ENCODE data around the gene RPS6KC1. TPM values are rescaled to one million over a fixed set of nuclear protein-coding genes. Genes with fewer than 3 reads are reported as not detected.

RPS6KC1 gene
- total and polyA plus RNA-seq, 2 donors (not counting 3 experiments of a cell fraction or from before 2014, with no cell fraction given): 5.1 to 18.6 TPM

DNA sequence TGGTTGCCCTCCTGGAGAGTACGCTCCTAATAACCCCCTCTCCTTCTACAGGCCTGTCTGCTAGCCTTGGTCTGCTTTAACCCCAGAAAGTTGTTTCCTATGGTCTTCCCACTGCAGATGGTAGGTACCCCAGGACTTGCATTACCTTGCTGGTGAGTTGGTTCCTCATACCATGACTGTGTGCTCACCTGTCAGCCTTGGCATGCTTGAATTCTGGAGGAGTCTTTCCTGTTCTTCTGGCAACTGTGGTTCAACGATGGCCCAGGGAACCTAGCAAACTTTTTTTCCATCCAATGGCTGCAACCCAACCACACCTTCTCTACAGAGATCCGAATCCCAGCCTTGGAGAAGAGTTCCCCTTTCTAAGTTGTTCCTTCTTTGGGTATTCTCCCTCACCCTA is 36.9 kb downstream of the RPS6KC1 start:
- intact Hi-C loops (cut with micrococcal nuclease) (no loop called here), dilution Hi-C loops (cut with MboI; ENCODE audit: extremely low pct_ligation_motif_present, low sequenced_read_pairs) (no loop called here)
- Histone ChIP-seq H3K36me3 (ENCODE audit: control insufficient read depth in 2 of 2, extremely low read depth in 1 of 2, insufficient read depth in 2 of 2, low read length in 2 of 2) (no peaks in the 10 kb centered on the region), H3K27me3 (ENCODE audit: control insufficient read depth in 2 of 2, insufficient read depth in 2 of 2, low read length in 2 of 2) (no peaks in the 10 kb centered on the region), H3K9me1 (replicated peaks; ENCODE audit: control insufficient read depth, extremely low read depth, insufficient read depth, low read length) (no peaks in the 10 kb centered on the region), H3K4me3 (replicated peaks in 1 of 3; ENCODE audit: insufficient read depth in 1 of 3, low read depth in 1 of 3, low read length in 3 of 3) (no peak overlapping the region), H3K9me3 (replicated peaks; ENCODE audit: control insufficient read depth, insufficient read depth, low read length) (no peaks in the 10 kb centered on the region), H3K4me1 (ENCODE audit: control insufficient read depth, extremely low read depth, insufficient read depth, low read length) (no peaks in the 10 kb centered on the region), H3K4me2 (ENCODE audit: insufficient read depth, low read length) (no peak overlapping the region), H3K9ac (replicated peaks; ENCODE audit: extremely low read depth, insufficient read depth, low read length) (no peak overlapping the region), H3K27ac (ENCODE audit: insufficient read depth, low read depth, low read length) (no peak overlapping the region), H4K20me1 (replicated peaks; ENCODE audit: control insufficient read depth, extremely low read depth, insufficient read depth, low read length) (no peaks in the 10 kb centered on the region), H2AFZ (ENCODE audit: low read depth, low read length) (no peak overlapping the region), H3K79me2 (ENCODE audit: control insufficient read depth, insufficient read depth, low read length) (no peaks in the 10 kb centered on the region)
- CTCF ChIA-PET: no interaction called here
- TF ChIP-seq, protein P1, sequence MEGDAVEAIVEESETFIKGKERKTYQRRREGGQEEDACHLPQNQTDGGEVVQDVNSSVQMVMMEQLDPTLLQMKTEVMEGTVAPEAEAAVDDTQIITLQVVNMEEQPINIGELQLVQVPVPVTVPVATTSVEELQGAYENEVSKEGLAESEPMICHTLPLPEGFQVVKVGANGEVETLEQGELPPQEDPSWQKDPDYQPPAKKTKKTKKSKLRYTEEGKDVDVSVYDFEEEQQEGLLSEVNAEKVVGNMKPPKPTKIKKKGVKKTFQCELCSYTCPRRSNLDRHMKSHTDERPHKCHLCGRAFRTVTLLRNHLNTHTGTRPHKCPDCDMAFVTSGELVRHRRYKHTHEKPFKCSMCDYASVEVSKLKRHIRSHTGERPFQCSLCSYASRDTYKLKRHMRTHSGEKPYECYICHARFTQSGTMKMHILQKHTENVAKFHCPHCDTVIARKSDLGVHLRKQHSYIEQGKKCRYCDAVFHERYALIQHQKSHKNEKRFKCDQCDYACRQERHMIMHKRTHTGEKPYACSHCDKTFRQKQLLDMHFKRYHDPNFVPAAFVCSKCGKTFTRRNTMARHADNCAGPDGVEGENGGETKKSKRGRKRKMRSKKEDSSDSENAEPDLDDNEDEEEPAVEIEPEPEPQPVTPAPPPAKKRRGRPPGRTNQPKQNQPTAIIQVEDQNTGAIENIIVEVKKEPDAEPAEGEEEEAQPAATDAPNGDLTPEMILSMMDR (IDR thresholded peaks at IDR 0.05; ENCODE audit: extremely low read depth in 1 of 2, insufficient read depth in 1 of 2, low read depth in 1 of 2, low read length in 2 of 2): no peak
- TF ChIP-seq EZH2 (IDR thresholded peaks at IDR 0.05; ENCODE audit: borderline replicate concordance, low read depth, low read length, severe bottlenecking) (no peak), JUN (IDR thresholded peaks at IDR 0.05; ENCODE audit: borderline replicate concordance, insufficient read depth, insufficient read length, low read depth) (no peak), POLR2AphosphoS5 (IDR thresholded peaks at IDR 0.05; ENCODE audit: insufficient read depth, low read depth, low read length) (no peak), FOS (IDR thresholded peaks at IDR 0.05; ENCODE audit: borderline replicate concordance, insufficient read depth, low read length) (no peak), POLR2A (IDR thresholded peaks at IDR 0.05; ENCODE audit: low read depth, low read length) (no peak), MYC (IDR thresholded peaks at IDR 0.05; ENCODE audit: low read depth, low read length) (no peak), GATA2 (IDR thresholded peaks at IDR 0.05; ENCODE audit: insufficient read depth, insufficient read length, low read depth, low read length) (no peak)
- TF ChIP-seq, protein P2, sequence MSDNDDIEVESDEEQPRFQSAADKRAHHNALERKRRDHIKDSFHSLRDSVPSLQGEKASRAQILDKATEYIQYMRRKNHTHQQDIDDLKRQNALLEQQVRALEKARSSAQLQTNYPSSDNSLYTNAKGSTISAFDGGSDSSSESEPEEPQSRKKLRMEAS (IDR thresholded peaks at IDR 0.05; ENCODE audit: insufficient read depth, insufficient read length): no peak
- FAIRE-seq (no peak), DNase-seq (ENCODE audit: low read depth, low spot score) (no peak)
- no TSS peak for BruUV-seq (replicated peaks)
- POLR2A ChIA-PET: no interaction called here

All from endothelial cell of umbilical vein (primary cell).